SJCRH30 (cell line): Measurements from ENCODE around the gene CASTOR2. TPM values are rescaled to one million over a fixed set of nuclear protein-coding genes. Genes with fewer than 3 reads are reported as not detected.

Experiments used
- DNase-seq, 2 experiments: peaks; one replicate each; pipeline ENCODE4 v3.0.0-alpha.2; 2015 to 2020
- H3K27ac ChIP-seq: fragments of 250-450 bp; sonication (Bioruptor Pico); 2 replicates; pipeline ENCODE4 v1.5.1; 2020; ENCODE audit warnings: mild to moderate bottlenecking, moderate library complexity
- H3K27me3 ChIP-seq: fragments of 250-450 bp; sonication (Bioruptor Pico); 2 replicates; pipeline ENCODE4 v1.5.1; 2020; ENCODE audit warnings: mild to moderate bottlenecking, moderate library complexity
- H3K36me3 ChIP-seq: fragments of 250-450 bp; sonication (Bioruptor Pico); 2 replicates; pipeline ENCODE4 v1.5.1; 2020; ENCODE audit warnings: mild to moderate bottlenecking, moderate library complexity
- H3K4me1 ChIP-seq: fragments of 250-450 bp; sonication (Bioruptor Pico); 2 replicates; pipeline ENCODE4 v1.5.1; 2020; ENCODE audit warnings: mild to moderate bottlenecking, moderate library complexity
- H3K4me3 ChIP-seq: fragments of 250-450 bp; sonication (Bioruptor Pico); 2 replicates; pipeline ENCODE4 v1.5.1; 2020; ENCODE audit warnings: mild to moderate bottlenecking, moderate library complexity
- H3K9me3 ChIP-seq: fragments of 250-450 bp; sonication (Bioruptor Pico); replicated peaks from 2 replicates; pipeline ENCODE4 v1.5.1; 2020; ENCODE audit warnings: mild to moderate bottlenecking, moderate library complexity
- total RNA-seq: library from RNA; depleted of rRNA; stranded (reverse); fragments of >200 nt; shearing (Covaris generic); gene quantifications from 2 replicates; pipeline ENCODE4 v1.2.3, GENCODE V29; 2014

Gene CASTOR2
- total RNA-seq, 1 experiment from 2014 or later: 24.6 TPM

DNA sequence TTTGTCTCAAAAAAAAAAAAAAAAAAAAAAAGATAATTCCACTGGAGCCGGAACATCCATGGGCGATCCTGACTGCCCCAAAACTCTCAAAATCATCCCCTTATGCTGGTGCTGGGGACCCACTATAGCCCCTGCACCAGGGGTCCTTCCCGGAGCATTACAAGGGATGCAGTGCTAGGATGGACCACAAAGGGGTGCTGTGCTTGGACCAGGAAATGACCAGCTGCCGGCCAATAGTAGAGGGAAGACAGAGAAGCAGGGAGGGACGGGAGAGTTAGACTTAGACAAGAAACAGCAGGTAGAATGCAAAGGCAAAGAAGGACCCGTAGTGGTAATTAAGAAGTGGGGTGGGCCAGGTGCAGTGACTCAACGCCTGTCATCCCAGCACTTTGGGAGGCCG lies 68.6 kb downstream of the CASTOR2 start:
- Histone ChIP-seq H3K27me3 (no peaks in the 10 kb centered on the region), H3K4me1 (peaks cover 11% of the 10 kb centered on the region; the same call in 1 of the 2 replicates), H3K27ac (no peak overlapping the region), H3K36me3 (no peaks in the 10 kb centered on the region; the same call in 1 of the 2 replicates), H3K4me3 (no peak overlapping the region), H3K9me3 (no peaks in the 10 kb centered on the region)
- DNase-seq: peak; percentile 35 to 55

GRCh38 chr7:75033826-75034225 lies 69.3 kb downstream of the CASTOR2 start:
- peak; percentile 47 to 58 for DNase-seq
- H3K27me3 ChIP-seq: no peaks in the 10 kb centered on the region

GRCh38 chr7:75038508-75038907 lies 74.0 kb downstream of the CASTOR2 start:
- H3K27ac ChIP-seq: no peak overlapping the region
- H3K9me3 ChIP-seq: no peaks in the 10 kb centered on the region
- peaks cover 6% of the 10 kb centered on the region; the same call in 1 of the 2 replicates for H3K4me1 ChIP-seq
- peaks cover 5% of the 10 kb centered on the region for H3K36me3 ChIP-seq
- peak in 1 of 2 experiments; percentile 27 for DNase-seq
- H3K27me3 ChIP-seq: no peaks in the 10 kb centered on the region
- H3K4me3 ChIP-seq: no peak overlapping the region

More at GRCh38 chr7:75033826-75034225, 69.3 kb downstream of the CASTOR2 start:
- Histone ChIP-seq H3K9me3 (no peaks in the 10 kb centered on the region), H3K4me1 (peaks cover 11% of the 10 kb centered on the region; the same call in 1 of the 2 replicates), H3K36me3 (no peaks in the 10 kb centered on the region; the same call in 1 of the 2 replicates), H3K4me3 (no peak overlapping the region), H3K27ac (no peak overlapping the region)

GRCh38 chr7:75039166-75039565 lies 74.7 kb downstream of the CASTOR2 start:
- Histone ChIP-seq H3K9me3 (no peaks in the 10 kb centered on the region), H3K4me3 (no peak overlapping the region), H3K36me3 (peaks cover 5% of the 10 kb centered on the region), H3K4me1 (peaks cover 3% of the 10 kb centered on the region; the same call in 1 of the 2 replicates), H3K27me3 (no peaks in the 10 kb centered on the region), H3K27ac (no peak overlapping the region)
- no peak for DNase-seq

DNA sequence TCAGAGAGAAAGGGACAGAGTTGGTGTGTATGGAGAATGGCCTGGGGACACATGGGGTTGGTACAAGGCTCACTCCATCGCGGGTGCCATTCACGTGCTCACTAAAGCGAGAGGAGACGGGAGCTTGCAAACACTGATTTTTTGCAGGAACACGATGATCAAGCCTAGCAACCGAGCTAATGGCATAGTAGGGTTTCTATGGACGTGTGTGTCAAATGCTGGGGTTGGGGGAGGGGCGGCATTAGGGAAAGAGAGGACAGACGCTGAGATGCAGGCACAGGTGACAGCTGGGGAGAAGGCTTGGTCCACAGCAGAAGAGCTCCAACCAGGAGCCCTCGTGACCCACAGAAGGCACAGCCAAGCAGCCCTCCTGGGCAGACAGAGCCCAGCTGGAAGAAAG lies 75.2 kb downstream of the CASTOR2 start:
- peak in 1 of 2 experiments; percentile 27 for DNase-seq
- Histone ChIP-seq H3K9me3 (no peaks in the 10 kb centered on the region), H3K4me3 (no peak overlapping the region), H3K36me3 (peaks cover 5% of the 10 kb centered on the region), H3K27me3 (no peaks in the 10 kb centered on the region), H3K4me1 (peaks cover 3% of the 10 kb centered on the region; the same call in 1 of the 2 replicates), H3K27ac (no peak overlapping the region)

- no peaks in the 10 kb centered on the region for H3K9me3 ChIP-seq
- H3K36me3 ChIP-seq: peaks cover 5% of the 10 kb centered on the region
- DNase-seq: no peak
- H3K27me3 ChIP-seq: no peaks in the 10 kb centered on the region
- H3K4me1 ChIP-seq: peaks cover 3% of the 10 kb centered on the region; the same call in 1 of the 2 replicates
- no peak overlapping the region for H3K27ac ChIP-seq
- no peak overlapping the region for H3K4me3 ChIP-seq
Observed at GRCh38 chr7:75040512-75040911, 76.0 kb downstream of the CASTOR2 start.

DNA sequence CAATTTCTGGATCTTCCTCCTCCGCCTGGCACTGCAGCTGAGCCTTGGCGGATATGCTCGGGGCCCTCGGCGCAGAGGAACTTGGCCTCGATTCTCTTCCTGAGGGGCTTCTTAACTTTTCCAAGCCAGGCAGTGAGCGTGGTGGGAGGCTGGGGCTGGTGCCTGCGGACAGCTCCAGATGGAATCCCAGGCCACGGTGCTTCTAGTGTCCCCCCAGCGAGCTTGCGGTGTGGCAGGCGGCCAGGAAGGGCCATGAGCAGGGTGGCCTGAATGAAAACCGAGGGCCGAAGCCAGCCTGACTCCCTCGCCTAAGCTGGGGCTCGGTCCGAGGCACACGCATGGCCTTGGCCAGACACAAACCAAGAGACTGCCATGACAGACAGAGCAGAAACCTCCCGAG lies 77.8 kb downstream of the CASTOR2 start:
- H3K36me3 ChIP-seq: peaks cover 5% of the 10 kb centered on the region
- no peak overlapping the region for H3K4me3 ChIP-seq
- peaks cover 3% of the 10 kb centered on the region; the same call in 1 of the 2 replicates for H3K4me1 ChIP-seq
- no peaks in the 10 kb centered on the region for H3K27me3 ChIP-seq
- no peak overlapping the region for H3K27ac ChIP-seq
- no peaks in the 10 kb centered on the region for H3K9me3 ChIP-seq
- DNase-seq: no peak

GRCh38 chr7:75042831-75043703 lies 78.6 kb downstream of the CASTOR2 start:
- H3K27ac ChIP-seq: no peak overlapping the region
- H3K9me3 ChIP-seq: no peaks in the 10 kb centered on the region
- H3K4me1 ChIP-seq: no peaks in the 10 kb centered on the region; the same call in 1 of the 2 replicates
- no peak overlapping the region for H3K4me3 ChIP-seq
- no peaks in the 10 kb centered on the region for H3K27me3 ChIP-seq
- no peak for DNase-seq
- H3K36me3 ChIP-seq: peaks cover 5% of the 10 kb centered on the region

DNA sequence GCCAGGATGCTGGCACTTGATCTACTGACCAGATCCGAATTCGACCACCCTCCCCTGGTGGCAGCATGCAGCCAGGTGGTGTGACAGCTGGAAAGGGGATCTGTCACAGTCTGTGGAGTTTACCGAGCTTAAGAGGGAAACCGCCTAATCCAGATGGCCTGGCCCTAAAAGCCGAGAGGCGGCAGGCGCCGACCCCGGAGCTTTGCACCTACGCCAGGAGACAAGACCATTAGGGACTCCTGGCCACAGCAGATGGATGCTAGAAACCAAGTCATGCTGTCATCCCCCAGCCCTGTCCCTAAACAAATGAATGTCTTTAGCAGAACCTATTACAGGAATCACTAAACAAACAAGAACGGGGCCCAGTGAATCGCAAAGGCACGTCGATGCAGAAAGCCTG lies 81.4 kb downstream of the CASTOR2 start:
- no peaks in the 10 kb centered on the region for H3K9me3 ChIP-seq
- H3K4me1 ChIP-seq: no peaks in the 10 kb centered on the region
- H3K4me3 ChIP-seq: no peak overlapping the region
- DNase-seq: no peak
- H3K27ac ChIP-seq: no peak overlapping the region
- H3K27me3 ChIP-seq: no peaks in the 10 kb centered on the region
- H3K36me3 ChIP-seq: peaks cover 9% of the 10 kb centered on the region

- Histone ChIP-seq H3K9me3 (no peaks in the 10 kb centered on the region), H3K4me1 (no peaks in the 10 kb centered on the region), H3K4me3 (no peak overlapping the region), H3K27me3 (no peaks in the 10 kb centered on the region), H3K36me3 (peaks cover 15% of the 10 kb centered on the region), H3K27ac (no peak overlapping the region)
- DNase-seq: no peak
Observed at GRCh38 chr7:75048435-75049379, 84.2 kb downstream of the CASTOR2 start.

GRCh38 chr7:75049817-75050216 lies 85.3 kb downstream of the CASTOR2 start:
- peaks cover 25% of the 10 kb centered on the region for H3K36me3 ChIP-seq

GRCh38 chr7:75050501-75050900 lies 86.0 kb downstream of the CASTOR2 start:
- Histone ChIP-seq H3K4me3 (no peak overlapping the region), H3K27me3 (no peaks in the 10 kb centered on the region), H3K4me1 (no peaks in the 10 kb centered on the region), H3K36me3 (peaks cover 32% of the 10 kb centered on the region), H3K27ac (no peak overlapping the region), H3K9me3 (no peaks in the 10 kb centered on the region)
- DNase-seq: no peak

More at GRCh38 chr7:75049817-75050216, 85.3 kb downstream of the CASTOR2 start:
- Histone ChIP-seq H3K27me3 (no peaks in the 10 kb centered on the region), H3K27ac (no peak overlapping the region), H3K9me3 (no peaks in the 10 kb centered on the region), H3K4me1 (no peaks in the 10 kb centered on the region), H3K4me3 (no peak overlapping the region)
- no peak for DNase-seq

GRCh38 chr7:75054744-75055143 lies 90.2 kb downstream of the CASTOR2 start:
- no peaks in the 10 kb centered on the region for H3K27me3 ChIP-seq
- H3K4me1 ChIP-seq: no peaks in the 10 kb centered on the region
- H3K9me3 ChIP-seq: no peaks in the 10 kb centered on the region
- H3K36me3 ChIP-seq: peaks cover 49% of the 10 kb centered on the region
- H3K4me3 ChIP-seq: no peak overlapping the region
- no peak for DNase-seq
- no peak overlapping the region for H3K27ac ChIP-seq

DNA sequence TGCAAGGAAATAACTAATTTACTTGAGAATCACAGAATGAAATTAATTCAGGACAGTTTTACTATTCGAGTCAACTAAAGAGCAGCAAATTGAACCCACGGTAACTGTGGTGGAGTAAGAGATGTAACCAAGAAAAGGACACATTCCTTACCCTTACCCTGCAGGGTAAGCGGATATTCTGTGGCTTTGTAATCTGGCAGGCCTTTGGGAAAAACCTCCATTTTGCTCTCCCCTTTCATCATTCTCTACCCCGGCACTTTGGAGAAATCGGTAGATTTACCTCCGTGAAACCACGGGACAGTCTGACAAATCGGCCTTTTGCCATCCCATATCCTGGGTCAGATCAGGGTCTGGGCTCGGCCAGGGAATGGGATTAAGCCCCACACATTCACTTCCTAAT lies 90.7 kb downstream of the CASTOR2 start:
- Histone ChIP-seq H3K27me3 (no peaks in the 10 kb centered on the region), H3K36me3 (peaks cover 53% of the 10 kb centered on the region), H3K4me3 (no peak overlapping the region), H3K4me1 (no peaks in the 10 kb centered on the region), H3K27ac (no peak overlapping the region), H3K9me3 (no peaks in the 10 kb centered on the region)
- no peak for DNase-seq
